Fibroblast of skin of back (primary cell): ENCODE measurements around the gene CNRIP1.

Source experiments
- DNase-seq: peaks from one replicate; pipeline ENCODE4 v3.0.0-alpha.2; 2013

The CNRIP1 gene

GRCh38 chr2:68292108-68292710 is 27.5 kb downstream of the CNRIP1 start:
- DNase-seq: peak; percentile 15

DNA sequence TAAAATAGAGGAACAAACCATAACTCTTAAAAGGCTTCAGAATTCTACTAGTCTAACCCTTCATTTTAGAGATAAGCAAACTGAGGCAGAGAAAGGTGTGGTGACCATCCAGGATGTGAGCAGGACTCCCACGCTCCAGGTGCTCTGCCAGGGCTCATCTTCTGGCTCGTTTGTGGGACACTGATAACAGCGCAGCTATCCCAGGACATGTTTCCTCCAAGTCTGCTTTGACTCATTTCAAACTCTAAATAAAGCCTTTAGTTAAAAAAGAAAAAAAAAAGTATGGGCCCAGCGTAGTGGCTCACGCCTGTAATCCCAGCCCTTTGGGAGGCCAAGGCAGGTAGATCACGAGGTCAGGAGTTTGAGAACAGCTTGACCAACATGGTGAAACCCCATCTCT is 28.4 kb downstream of the CNRIP1 start:
- no peak for DNase-seq

DNA sequence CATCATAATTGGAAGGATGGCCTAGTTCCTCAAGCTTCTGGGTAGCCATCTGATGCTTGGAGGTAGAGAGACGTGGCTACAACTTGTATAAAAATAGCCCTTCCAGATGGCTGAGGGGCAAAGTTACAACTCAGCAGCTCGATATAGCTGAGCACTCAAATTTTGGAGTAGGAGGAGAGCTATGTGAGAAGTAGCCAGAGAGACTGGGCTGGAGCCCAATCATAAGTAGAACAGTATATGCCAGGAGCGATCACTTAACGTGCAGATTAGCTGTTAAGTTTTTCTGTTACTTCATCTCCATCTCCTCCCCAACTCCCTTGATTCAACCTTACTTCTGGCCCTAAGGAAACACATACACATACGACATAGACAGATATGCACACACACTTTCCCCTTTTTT is 28.8 kb downstream of the CNRIP1 start:
- DNase-seq: no peak

DNA sequence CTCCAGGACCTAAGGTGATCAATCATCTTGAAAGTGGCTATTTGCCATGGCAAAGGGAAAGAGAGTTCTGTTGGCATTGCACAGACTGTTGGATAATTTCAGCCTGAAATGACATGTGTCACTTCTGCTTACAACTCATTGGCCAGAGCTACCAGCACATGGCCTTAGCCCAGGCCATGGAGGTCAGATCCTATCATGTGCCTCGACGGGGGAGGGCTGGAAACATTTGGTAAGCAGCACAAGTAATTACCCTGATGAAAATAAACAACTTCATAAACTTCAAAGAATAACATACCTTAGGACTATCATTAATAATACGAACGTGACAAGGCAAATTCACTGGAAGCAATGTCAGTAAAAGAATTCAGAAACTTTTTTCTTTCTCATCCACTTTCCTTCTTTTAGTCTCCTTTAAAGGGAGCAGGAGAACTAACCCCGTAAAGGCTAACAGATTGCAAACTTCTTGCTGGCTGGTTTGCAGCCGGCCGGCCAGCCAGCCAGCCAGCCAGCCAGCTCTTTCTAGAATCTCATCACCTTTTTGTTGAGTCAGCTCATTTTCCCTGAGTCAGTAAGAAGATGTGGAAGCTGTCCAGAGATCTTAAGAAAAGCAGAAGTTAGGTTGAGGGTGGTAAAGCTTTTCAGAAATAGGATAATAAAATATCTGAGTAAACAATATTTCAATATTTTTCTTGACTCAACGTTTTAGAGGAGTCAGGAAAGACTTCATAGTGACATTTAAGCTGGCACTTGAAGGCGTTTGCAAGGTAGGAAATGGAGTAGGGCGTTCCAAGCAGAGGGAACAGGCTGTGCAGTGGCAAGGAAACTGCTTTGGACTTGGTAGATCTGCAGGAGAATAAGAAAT is 31.9 kb downstream of the CNRIP1 start:
- DNase-seq: peak; percentile 30

DNA sequence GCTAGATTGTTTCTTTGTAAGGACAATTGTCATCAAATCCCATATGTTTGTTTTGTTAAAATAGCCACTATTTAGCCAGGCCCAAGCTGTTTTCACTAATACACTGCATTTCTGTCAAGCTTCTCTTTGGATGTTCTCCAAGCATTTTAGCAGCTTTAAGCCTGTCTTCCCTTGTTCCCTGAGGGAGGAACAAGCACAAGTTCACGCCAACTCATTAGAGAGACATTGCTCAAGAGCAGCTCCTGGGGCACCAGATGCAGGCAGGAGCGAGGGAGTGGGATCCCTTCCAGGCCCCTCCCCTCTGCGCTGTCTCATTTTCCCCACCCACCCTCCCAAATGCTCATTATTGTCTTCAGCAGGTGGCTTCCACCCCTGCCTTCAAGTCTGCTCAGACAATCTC is 34.9 kb downstream of the CNRIP1 start:
- peak; percentile 44 for DNase-seq

DNA sequence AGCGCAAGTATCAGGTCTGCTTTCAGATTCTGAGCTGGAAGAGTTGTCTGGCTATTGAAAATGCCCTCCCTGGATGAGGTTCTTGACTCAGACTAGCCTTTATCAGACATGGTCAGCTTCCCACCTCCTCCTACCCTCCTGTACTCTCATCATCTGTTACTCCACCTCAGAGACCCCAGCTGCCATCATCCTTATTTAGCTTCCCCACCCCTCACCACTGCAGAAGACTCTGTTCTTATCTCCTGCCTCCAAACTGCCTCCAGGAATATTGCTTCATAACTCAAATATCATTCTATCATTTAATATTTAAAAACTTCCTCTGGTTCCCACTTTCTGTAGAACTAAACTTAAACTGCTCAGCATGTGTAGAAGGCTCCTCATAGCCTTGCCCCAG is 36.3 kb downstream of the CNRIP1 start:
- DNase-seq: no peak

DNA sequence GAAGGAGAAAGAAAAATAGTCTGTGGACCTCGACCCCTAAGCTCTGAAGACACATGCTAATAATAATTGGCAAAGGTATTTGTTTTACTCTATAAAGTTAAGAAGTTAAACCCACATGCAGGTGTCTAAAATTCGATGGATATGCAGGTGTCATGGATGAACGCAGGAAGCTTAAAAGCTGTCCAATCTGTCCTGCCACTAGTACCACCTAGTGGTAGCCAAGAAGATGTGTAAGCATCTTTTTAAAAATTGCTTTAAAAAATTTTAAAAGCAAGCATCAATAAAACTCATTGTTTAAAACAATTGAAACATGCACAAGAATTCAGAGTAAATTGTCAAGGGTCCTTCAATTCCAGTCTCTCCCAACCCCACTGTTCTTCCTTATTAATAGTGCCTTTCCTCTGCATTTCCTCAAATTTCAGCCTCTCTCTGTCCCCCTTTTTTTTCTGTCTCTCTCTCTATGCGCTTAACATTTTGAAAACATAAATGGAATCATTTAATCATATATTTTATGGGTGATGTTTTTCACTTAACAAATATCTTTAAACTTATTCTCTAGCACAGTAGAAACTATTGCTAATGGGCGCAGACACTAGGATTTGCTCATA is 36.8 kb downstream of the CNRIP1 start:
- peak; percentile 42 for DNase-seq

GRCh38 chr2:68280796-68281195 is 39.0 kb downstream of the CNRIP1 start:
- no peak for DNase-seq

DNA sequence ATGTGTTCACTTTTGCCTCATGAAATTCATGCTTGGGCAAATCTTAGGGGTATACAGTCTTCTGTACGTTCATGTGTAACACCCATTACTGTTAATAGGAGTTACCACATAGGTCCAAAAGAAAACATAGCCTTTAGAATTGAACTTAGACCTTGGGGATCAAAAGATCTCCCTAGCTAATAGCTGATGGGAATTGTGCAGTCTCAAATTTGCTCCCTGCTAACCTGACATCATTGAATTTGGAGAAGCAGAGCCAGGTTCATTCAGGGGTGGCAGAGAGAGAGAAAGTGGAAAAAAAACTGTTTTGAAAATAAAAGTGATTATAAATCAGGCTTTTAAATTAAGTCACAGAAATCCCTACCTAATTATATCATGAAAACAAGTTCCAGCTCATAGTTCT is 39.4 kb downstream of the CNRIP1 start:
- no peak for DNase-seq

DNA sequence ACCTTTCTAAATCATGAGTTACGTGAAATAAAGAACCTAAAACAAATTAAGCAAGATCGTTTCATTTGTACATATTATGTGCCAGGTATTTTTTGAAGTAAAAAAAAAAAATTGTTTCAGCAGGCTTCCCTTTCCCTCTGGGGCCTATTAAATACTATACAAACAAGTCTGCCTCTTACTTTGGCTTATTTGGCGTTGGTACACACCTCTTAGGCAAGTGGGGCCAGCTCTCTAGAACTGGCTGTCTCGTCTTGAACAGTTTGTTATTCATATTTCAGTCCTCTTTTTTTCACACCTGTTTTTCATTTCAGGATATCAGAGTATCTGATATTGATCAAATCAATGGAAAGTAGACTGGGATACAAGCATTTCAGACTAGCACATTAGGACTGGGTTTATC is 40.1 kb downstream of the CNRIP1 start:
- no peak for DNase-seq

GRCh38 chr2:68278169-68278568 is 41.6 kb downstream of the CNRIP1 start:
- DNase-seq: no peak

DNA sequence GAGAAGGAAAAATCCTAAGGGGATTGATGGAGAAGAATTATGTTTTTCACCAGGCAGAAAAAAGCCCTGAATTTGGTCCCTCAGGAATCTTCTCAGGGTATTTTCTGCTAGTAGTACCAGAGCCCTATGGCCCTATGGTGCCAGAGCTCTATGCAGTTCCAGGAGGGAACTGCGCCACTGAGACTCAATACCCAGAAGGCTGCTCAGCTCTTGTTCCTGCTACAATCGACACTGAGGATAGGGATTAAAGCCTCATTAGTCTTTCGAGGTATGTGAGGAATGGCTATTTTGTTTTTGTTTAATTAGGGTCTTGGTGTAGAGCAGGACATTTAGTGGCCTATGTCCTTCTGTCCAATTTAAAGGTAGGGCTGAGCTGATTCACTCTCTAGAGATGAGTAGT is 45.7 kb downstream of the CNRIP1 start:
- DNase-seq: peak; percentile 19

- DNase-seq: no peak
Measured at GRCh38 chr2:68272246-68272994, 47.3 kb downstream of the CNRIP1 start.

DNA sequence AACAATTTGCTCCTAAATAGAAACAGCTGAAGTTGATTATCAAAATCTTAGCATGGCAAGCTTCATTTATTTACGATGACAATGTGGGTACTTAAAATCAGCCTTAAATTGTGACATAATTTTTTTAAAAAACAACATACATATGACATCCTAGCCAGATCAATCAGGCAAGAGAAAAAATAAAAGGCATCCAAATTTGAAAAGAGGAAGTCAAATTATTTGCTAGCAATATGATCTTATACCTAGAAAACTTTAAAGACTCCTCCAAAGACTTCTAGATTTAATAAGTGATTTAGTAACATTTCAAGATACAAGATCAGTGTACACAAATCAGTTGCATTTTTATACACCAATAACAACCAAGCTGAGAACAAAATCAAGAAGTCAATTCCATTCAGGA is 53.1 kb downstream of the CNRIP1 start:
- no peak for DNase-seq

DNA sequence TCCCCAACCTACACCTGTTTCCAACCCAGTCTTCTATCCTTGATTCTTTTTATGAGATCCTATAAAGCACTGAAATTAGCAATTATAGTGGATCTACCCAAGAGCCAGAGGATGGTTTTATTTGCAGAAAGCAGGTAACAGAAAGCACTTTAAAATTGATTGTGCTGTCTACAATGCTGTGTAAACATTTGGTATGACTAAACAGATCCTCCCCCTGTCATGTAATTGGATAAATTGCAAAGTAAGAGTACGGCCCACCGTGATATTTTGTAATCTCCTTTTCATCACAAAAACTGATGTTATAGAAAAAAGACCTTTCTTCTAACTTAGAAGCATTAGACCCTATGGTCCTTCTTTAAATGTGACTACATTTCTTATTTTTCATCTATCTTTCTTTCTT is 56.1 kb downstream of the CNRIP1 start:
- no peak for DNase-seq

GRCh38 chr2:68258851-68259250 is 60.9 kb downstream of the CNRIP1 start:
- DNase-seq: peak; percentile 78

DNA sequence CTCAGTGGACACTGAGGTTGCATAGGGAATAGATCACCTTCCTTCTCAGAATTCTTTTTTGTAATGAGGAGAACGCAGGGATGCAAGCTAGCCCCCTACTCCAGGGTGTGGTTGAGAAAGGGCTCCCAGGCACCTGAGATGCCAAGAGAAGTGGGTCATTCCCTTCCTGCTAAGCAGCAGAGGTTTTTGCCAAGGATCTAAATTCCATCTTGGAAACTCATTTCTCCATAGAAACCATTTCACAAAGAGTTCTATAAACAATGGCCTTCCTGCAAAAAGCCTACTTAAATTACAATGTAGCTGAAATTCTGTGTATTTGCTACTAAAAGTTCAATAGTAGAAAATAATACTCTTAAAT is 63.7 kb downstream of the CNRIP1 start:
- peak; percentile 78 for DNase-seq

DNA sequence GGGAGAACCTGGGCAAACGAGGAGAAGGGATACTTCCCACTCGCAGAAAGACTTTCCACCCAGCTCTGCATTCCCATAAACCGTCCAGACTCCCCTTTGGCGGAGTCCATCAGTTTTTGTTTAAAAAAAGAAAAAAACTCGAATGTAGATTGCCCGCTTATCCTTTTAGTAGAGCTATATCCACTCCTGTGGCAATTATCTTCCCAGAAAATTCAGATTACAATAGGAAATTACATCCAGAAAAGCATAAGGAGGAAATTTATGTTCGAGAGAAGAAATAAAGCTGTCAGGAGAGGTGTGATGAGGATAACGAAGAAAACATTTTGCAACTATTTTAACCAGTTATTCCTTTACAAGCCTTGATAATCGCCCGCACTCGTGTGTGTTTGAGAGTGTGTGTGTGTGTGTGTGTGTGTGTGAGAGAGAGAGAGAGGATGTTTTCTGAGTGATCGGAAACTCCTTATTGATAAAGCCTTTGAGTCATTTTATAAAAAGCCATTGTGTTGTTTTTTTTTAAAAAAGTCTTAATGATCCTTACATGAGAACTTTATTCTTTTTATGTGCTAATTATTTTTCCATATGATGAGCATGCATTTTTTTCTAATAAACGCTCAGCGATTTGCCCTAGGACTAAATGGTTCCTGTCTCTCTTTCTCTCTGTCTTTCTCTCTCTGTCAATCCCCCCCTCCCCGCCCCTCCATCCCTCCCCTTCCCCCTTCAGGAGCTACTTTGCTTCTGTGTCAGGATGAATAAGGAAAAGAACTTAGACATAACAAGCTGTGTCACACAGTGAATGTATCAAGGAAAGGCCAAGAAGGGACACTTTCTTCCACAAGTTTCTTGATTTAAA is 66.3 kb downstream of the CNRIP1 start:
- peak; percentile 48 for DNase-seq

DNA sequence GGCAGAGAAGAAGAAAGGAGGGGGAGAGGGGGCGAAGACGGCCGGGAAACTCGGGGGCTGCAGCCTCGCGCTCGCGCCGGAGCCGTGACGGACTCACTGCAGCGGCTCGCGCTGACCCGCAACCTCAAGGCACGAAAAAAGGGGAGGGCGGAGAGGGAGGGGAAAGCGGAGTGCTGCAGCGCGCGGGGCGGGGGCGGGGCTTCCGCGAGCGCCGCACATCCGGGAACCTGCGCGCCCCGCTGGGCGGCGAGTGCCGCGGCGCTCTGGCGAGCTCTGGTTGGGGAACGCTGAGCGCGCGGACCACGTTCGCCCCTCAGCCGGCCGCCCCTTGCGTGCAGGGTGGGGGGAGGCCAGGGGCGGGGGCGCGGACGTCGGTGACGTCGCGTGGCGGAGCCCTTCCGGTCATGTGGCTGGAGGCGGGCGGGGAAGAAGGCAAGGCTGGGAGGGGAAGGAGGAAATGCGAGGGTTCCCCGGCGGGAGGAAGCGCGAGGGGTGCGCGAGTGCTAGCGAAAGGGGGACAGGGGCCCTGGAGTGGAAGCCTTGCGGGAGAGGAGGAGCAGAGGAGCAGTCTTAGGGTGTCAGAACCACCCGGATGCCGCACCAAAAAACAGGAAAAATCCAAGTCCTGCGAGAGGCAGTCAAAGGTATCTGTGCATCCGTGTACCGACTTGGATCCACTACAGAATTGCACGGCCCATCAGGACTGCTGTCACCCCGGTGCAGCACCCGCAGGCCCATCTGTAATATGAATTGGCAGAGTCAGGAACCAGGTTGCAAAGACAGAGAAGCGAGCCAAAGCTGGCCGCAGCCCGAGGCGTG is 67.1 kb downstream of the CNRIP1 start, which contains the start of gene PPP3R1:
PPP3R1 (minus strand) TSS at position 133 of the 819 bp plus-strand sequence. CDS start 405 bp downstream, outside the sequence.
- DNase-seq: peak; percentile 96

DNA sequence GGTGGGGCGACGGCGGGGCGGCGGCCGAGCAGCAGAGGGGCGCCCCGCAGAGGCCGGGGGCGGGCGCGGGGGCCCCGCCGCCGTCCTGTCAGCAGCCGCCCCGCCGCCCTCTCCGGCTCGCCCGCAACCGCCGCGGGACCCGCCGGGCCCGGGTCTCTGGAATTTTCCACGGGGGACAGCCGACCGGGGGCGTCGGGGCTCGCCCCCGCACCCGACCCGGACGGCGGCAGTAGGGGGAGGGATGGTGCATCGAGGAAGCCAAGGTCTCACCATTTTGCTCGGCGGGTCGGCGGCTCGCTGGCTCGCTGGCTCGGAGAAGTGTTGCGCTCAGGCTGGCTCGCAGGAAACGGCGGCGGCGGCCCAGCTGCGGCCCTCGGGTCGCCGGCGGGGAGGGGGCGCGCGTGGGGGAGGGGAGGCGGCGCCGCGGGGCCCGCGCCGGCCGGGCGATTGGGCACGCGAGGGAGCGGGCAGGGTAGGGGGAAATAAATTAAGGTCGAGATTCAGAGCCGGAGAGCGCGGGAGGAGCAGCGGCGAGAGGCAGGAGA is 67.8 kb downstream of the CNRIP1 start:
- DNase-seq: no peak
